Epithelial cell of esophagus (primary cell): ENCODE results near the gene WDFY3.

Source experiments
- DNase-seq: peaks from one replicate; pipeline ENCODE4 v3.0.0; 2010; ENCODE audit warnings: low read depth
- H3K4me3 ChIP-seq: 2 replicates; pipeline ENCODE4 v1.5.1; 2011; ENCODE audit warnings: mild to moderate bottlenecking, low read length, control low read depth
- TF ChIP-seq, protein P1 (sequence below): IDR thresholded peaks from 2 replicates; pipeline ENCODE4 v1.5.1; 2011; ENCODE audit warnings: low read depth, mild to moderate bottlenecking, low read length, control low read depth, inconsistent platforms; ENCODE audit not compliant: insufficient read depth; ENCODE audit errors: missing control alignments

The WDFY3 gene

DNA sequence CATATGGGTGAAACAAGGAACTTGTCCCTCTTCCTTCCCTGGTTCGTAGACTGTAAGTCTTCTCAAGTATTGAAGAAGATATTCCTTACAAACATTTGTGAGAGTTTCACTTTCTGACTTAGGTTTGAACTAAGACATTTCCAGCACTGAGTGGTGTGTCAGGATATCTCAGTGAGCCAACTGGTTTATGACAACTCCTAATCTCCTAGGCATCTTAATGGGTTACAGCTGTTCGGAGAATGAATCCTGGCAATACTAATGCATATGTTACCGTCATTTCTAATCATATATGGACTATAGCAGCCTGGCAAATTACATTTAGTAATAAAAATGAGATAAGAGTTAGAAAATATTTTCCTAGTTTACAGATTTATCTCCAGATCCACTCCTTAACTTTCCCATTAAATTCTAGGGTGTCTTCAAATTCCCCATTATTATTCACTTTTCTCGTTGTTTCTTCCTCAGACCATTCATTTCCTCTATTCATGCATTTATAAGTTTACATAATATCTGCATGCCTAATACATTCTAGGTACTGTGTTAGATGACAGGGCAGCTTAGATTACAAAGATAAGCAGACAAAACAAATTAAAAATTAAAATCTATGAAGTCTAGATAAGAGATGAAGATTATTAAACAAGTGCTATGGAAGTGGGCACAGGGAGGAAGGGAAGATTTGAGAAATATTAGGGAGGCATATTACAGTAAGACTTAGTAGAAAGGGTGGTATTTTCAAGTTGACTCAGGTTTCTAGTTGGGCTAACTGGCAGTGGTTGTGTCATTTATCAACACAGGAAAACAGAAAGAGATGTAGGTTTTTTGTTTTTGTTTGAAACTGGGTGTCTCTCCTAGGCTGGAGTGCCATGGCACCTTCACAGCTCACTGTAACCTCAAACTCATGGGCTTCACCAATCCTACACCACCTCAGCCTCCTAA lies 173.9 kb downstream of the WDFY3 start:
- TF ChIP-seq, protein P1, sequence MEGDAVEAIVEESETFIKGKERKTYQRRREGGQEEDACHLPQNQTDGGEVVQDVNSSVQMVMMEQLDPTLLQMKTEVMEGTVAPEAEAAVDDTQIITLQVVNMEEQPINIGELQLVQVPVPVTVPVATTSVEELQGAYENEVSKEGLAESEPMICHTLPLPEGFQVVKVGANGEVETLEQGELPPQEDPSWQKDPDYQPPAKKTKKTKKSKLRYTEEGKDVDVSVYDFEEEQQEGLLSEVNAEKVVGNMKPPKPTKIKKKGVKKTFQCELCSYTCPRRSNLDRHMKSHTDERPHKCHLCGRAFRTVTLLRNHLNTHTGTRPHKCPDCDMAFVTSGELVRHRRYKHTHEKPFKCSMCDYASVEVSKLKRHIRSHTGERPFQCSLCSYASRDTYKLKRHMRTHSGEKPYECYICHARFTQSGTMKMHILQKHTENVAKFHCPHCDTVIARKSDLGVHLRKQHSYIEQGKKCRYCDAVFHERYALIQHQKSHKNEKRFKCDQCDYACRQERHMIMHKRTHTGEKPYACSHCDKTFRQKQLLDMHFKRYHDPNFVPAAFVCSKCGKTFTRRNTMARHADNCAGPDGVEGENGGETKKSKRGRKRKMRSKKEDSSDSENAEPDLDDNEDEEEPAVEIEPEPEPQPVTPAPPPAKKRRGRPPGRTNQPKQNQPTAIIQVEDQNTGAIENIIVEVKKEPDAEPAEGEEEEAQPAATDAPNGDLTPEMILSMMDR, result no peak
- DNase-seq, result no peak
- H3K4me3 ChIP-seq, result no peak overlapping the region

DNA sequence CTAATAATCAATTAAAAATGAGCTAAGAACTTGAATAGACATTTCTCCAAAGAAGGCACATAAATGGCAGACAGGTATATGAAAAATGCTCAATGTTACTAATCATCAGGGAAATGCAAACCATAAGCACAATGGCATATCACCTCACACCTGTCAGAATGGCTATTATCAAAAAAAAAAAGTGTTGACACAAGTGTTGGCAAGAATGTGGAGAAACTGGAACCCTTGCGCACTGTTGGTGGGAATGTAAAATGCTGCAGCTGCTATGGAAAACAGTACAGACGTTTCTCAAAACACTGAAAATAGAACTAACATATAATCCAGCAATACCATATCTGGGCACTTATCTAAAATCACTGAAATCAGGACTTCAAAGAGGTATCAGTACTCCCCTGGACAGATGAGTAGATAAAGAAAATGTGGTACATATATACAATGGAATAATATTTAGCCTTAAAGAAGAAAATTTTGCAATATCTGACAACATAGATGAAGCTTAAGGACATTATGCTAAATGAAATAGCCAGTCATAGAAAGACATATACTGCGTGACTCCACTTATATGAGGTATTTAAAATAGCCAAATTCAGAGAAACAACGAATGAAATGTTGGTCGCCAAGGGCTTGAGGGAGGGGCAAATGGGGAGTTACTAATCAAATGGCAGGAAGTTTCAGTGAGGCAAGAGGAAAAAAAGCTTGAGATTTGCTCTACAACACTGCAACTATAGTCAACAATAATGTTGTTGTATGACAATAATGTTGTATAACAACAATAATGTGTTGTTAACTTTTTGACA lies 175.5 kb downstream of the WDFY3 start:
- DNase-seq, result peak; percentile 29
- TF ChIP-seq, protein P1, result no peak
- H3K4me3 ChIP-seq, result no peak overlapping the region

DNA sequence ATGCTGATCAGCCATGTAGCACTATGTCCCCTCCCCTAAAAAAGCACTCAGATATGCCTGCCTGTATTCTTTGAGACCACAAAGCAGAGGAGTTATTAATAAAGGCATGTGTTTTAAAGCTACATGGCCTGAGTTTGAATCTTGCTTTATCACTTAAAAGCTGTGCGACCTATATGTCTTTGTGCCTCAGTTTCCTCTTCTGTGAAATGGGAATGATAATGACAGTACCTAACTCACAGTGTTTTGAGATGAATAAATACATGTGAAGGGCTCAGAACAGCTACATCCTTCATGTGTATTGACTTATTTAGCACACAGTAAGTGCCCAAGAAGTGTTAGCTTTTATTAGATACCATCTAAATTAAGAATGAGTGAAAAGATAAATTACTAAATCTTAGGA lies 180.0 kb downstream of the WDFY3 start:
- TF ChIP-seq, protein P1, result no peak
- DNase-seq, result no peak
- H3K4me3 ChIP-seq, result no peak overlapping the region

DNA sequence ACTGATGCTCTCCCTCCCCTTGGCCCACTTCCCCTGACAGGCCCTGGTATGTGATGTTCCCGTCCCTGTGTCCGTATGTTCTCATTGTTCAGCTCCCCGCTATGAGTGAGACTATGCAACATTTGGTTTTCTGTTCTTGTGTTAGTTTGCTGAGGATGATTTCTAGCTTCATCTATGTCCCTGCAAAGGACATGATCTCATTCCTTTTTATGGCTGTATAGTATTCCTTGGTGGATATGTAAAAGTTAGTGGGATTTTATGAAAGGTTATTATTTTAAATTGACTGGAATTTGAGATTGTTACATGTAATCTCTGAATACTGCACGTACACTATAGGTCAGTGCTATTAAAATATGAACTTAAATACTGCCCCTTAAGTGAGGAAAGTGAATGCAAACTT lies 184.0 kb downstream of the WDFY3 start:
- TF ChIP-seq, protein P1, result no peak
- H3K4me3 ChIP-seq, result no peak overlapping the region
- DNase-seq, result no peak

DNA sequence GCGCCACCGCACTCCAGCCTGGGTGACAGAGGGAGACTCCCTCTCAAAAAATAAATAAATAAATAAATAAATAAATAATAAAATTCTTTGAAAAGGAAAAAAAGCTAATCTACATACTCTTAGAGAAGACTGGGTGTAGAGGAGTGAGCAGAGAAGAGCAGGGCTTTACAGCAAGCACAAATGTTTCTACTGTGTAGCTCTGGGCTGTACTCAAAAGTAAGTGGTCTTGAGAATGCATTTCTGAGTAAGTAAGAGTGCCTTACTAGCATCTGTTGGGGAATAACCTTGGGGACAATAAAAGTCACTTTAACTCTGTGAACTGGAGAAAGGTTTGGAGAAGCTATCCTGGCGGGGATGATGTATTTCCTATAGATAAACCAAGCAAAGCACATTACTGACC lies 185.8 kb downstream of the WDFY3 start:
- DNase-seq, result no peak
- no peak overlapping the region for H3K4me3 ChIP-seq
- TF ChIP-seq, protein P1, result no peak

DNA sequence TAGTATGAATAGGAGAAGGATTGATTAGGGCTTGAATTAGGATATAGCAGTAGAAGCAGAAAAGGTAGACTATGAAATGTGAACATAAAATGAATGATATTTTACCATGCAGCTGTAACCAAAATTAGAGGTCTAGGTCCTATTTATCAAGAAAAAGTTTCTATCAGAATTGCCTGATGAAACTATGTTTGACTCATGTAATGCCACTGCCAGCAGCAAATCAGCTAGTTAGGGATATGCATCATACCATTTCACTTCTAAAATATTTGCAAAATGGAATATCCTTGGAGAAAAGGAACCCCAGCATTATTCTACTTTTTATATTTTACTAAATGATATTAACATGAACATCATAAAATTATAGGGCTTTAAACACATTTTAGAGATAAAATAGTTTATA lies 188.4 kb downstream of the WDFY3 start:
- TF ChIP-seq, protein P1, result no peak
- no peak overlapping the region for H3K4me3 ChIP-seq
- no peak for DNase-seq

DNA sequence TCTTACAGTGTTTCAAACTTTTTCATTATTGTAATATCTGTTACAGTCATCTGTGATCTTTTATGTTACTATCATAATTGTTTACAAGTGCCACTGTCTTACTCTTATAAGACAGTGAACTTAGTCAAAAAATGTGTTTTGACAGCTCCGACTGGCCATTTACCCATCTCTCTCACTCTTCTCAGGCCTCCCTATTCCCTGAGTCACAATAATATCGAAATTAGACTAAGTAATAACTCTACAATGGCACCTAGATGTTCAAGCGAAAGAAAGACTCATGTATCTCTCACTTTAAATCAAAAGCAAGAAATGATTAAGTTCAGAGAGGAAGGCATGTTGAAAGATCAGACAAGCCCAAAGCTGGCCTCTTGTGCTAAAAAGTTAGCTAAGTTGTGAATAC lies 199.3 kb downstream of the WDFY3 start:
- no peak for DNase-seq

More for the DNA sequence above, 199.3 kb downstream of the WDFY3 start:
- H3K4me3 ChIP-seq, result no peak overlapping the region
- TF ChIP-seq, protein P1, result no peak
